GM12865 (cell line): ENCODE data around the gene CDK11A.

Experiments used
- DNase-seq: peaks from one replicate; pipeline ENCODE4 v3.0.0; 2010; ENCODE audit warnings: low read depth
- H3K4me3 ChIP-seq: 2 replicates; pipeline ENCODE4 v1.5.1; 2011; ENCODE audit warnings: mild to moderate bottlenecking, low read depth, low read length, control low read depth
- CTCF ChIP-seq: IDR thresholded peaks from 2 replicates; pipeline ENCODE4 v1.5.1; 2011; ENCODE audit warnings: low read length, control low read depth, low read depth, inconsistent platforms; ENCODE audit not compliant: insufficient read depth; ENCODE audit errors: missing control alignments

CDK11A gene

GRCh38 chr1:1724035-1724864, at the start of gene CDK11A:
TSS of gene CDK11A (minus strand) at chr1:1724357. CDS start at chr1:1722818, 1,539 bp downstream.
- H3K4me3 ChIP-seq, result peak within 1 kb of the TSS; percentile 73
- peak; percentile 100 for DNase-seq

- no peak overlapping the region for H3K4me3 ChIP-seq
- TF ChIP-seq CTCF, result no peak
- DNase-seq, result no peak
Measured at GRCh38 chr1:1773874-1774273, 49.7 kb upstream of the CDK11A start.

- H3K4me3 ChIP-seq, result no peak overlapping the region
- no peak for DNase-seq
- no peak for TF ChIP-seq CTCF
Measured at GRCh38 chr1:1771096-1771495, 46.9 kb upstream of the CDK11A start.

GRCh38 chr1:1770102-1770501, 45.9 kb upstream of the CDK11A start:
- no peak for TF ChIP-seq CTCF
- H3K4me3 ChIP-seq, result no peak overlapping the region
- no peak for DNase-seq

- no peak overlapping the region for H3K4me3 ChIP-seq
- TF ChIP-seq CTCF, result no peak
- DNase-seq, result no peak
Measured at GRCh38 chr1:1768249-1768992, 44.3 kb upstream of the CDK11A start.

GRCh38 chr1:1764876-1765470, 40.8 kb upstream of the CDK11A start:
- no peak for DNase-seq
- no peak overlapping the region for H3K4me3 ChIP-seq

More at GRCh38 chr1:1764876-1765470, 40.8 kb upstream of the CDK11A start:
- no peak for TF ChIP-seq CTCF
